GM10847 (cell line): ENCODE data around the gene PPP2R5E.

Experiments used
- POLR2A ChIP-seq: IDR thresholded peaks from 2 replicates; pipeline ENCODE4 v1.6.1; 2011; ENCODE audit not compliant: insufficient read length; ENCODE audit errors: extremely low read depth

The PPP2R5E gene

DNA sequence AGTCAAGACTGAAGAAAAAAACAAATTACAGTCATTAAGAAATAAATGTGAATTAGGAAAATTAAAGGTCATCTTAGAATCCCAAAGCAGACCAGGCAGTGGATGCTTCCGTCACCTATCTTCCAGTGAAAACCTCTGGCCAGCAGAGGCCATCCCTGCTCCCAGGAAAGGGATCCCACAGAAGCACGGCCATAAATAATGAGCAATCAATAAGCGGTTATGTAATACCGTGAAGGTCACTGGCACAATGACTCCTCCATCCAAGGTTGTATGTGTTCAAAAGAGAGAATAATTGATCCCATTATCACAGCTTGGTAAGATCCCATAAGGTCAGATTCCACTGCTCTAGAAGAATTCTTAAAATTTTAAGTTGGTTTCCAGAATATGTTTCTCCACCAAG lies 85.7 kb downstream of the PPP2R5E start:
- no peak for TF ChIP-seq POLR2A

DNA sequence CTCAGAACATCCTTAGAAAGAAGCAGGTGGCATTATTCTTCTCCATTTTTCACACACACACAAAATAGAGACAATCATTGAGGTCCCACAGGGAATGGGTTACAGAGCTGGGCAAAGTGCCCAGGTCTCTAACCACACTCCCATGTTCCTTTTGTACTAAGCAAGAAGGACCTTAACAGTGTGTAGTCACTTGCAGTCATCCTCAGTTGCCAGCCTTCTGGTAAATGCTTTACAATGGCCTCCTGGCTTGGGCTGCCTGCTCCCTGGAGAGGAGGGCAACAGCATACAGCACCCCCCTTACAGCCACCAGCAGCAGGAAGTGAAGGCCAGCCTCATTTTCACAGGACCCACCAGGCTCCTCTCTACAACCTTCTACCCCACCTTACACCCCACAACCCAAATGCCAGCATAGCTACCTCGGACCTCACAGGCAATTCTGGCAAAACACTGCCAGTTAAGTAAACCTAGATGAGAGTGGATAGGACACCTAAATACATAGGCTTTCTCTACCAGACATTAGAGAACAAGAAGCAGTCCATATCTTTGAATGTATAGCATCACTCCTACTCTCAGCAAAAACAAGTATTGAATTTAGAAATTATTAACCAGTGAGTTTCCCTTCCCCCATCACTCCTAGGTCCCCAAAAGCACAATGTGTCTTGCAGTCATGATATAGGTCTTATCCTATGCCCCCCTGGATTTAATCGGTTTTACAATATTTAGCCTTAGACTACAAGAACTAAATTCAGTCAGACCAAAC lies 88.1 kb downstream of the PPP2R5E start:
- no peak for TF ChIP-seq POLR2A

DNA sequence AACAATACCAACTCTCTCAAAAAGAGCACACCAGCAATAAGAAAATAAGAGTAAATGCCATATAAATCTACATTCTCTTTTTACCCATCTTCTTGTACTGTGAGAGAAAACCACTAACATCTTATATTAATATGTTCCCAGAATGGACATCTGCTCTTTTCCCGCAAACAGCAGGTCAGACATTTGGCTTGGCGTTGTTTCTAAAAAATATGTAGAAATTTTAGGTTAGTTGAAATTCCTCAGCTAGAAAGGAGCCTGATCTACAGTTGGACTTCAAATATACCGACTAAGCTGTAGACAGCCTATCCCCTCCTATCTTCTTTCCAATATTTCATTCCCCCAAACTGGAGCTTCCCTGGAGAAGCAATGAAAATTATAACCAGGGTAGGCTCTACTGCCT lies 88.7 kb downstream of the PPP2R5E start:
- TF ChIP-seq POLR2A: no peak

DNA sequence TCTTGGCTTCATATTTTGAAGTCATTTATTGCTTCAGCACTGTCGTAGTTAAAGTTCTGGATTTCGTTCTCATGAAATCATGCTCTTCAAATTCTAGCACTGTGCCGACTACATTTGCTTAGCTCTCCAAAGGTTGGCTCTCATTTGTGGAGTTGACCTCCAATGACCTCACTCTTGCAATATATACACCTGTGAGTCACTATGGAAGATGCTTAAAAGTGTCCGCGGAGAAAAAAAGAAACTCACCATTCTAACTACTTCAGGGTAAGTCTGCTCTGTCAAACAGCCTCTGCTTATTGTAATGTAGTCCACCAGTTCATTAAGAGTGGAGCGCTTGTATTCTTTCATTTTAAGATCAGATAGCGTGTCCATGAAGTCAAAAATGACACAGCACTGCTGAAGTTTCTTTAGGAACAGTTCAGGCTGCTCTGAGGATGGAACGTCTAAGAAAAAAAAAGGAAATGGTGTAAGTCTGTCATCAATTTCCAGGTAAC lies 89.7 kb downstream of the PPP2R5E start:
- no peak for TF ChIP-seq POLR2A

DNA sequence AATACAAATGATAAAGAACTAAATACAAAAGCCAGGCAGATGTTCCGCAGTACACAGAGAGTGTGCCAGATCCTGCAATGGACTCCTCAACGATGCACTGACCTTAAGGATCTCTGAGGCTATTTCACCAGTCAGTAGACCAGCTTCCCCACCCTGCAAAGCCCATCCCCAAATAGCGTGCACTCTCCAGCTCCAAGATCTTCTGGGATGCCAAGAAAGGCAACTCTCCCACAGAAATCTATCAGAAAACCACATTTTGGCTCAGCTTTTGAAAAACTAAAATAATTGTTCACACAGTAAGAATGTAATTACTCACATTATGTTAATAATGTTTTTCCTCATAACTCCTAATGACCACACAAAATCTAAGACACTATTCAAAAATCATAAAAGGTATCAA lies 90.4 kb downstream of the PPP2R5E start:
- no peak for TF ChIP-seq POLR2A

DNA sequence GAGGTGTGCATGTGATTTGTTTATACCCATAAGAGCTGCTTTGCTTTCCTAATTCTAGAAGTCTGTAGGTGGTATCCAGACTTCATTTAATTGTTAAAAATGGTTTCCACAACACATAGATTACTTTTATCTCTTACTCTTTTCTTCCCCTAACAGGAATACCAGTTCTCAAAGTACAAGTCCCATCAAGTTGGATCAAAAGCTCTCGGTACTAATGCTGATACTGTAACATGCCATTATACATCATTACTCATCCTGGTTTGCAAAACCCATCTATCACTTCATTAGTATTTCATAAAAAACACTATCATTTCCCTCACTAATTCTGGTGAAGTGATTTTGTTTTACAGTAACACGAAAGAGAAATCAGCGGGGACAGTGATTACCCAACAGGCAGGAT lies 94.3 kb downstream of the PPP2R5E start:
- TF ChIP-seq POLR2A: no peak

DNA sequence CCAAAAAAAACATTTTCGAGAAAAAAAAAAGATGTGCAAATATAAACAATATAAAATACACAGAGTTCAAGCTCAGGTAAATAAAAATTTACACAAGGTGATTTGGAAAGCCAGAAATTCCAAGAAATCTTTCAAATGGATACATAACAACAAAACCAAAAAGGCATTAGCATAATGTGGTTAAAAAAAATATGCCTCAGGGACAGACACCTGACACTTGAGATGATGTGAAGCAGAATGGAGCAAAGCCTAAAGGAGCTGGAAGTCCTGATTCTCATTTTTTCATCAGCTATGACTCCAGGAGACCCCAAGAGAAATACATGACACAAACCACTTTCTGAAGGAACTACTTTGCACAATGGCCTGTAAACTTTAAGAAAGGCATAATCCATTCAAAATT lies 98.6 kb downstream of the PPP2R5E start:
- TF ChIP-seq POLR2A: no peak

DNA sequence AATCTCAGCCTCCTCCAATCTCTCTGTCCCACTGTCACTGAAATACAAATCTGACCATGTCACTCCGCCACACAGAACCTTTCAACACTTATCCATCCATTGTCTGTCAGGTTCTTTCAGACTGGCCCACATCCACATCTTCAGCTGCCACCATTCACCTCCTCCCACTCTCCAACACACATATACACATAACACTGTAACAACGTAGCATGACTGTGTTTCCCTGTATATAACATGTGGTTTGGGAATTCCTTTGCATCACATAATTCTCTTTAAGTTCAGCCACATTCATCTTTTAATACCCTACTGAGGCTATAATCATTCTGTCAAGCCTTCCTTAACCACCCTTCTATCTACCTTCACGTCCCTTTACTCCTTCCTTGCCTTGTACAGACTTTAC lies 99.2 kb downstream of the PPP2R5E start:
- TF ChIP-seq POLR2A: no peak

DNA sequence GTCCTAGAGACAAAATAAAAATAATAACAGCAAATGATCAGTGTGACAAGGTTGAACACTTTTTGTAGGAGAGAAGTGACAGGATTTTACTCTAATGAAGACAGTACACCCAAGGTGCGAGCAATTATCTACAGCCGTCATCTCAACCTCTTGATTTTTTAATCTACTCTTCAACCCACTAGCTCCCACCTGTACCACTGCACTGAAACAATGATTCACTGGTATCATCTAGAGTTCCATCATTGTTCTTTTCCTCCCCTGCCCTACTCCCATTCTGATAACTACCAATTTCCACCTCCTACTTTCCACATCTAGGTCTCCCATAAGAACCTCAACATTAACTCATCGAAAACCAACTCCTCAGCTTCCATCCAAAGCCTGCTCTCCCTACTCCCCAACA lies 99.8 kb downstream of the PPP2R5E start:
- no peak for TF ChIP-seq POLR2A

DNA sequence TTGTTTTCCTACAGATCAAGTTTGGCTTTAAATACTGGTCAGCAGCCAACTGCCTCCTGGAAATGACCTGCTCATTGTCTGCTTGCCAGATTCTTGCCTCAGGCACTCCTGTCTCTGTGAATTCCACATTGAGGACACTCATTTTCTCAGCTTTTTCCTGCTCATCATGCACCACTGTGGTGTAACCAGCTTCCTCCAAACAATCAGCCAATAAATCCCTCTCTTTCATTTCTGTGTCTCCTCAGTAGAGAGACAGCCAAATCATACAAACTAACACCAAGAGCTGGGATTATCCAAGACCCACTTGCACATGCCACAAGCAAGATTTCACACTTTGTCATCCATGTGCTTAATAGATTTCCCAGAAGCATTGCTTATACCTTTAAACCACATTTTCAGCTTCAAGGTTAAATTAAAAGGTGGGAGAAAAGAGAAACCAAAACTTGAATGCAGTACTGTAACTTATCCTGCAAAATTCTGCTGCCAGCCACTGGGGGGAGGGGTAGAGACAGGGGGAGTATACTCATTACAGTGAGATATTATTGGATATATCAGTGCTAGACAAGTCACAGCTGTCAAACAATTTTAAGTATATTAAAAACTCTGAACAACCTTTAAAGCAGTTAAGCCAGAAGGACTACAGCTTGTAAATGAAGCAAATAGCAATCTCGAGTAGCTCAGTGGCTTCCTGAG lies 105.0 kb downstream of the PPP2R5E start:
- no peak for TF ChIP-seq POLR2A

DNA sequence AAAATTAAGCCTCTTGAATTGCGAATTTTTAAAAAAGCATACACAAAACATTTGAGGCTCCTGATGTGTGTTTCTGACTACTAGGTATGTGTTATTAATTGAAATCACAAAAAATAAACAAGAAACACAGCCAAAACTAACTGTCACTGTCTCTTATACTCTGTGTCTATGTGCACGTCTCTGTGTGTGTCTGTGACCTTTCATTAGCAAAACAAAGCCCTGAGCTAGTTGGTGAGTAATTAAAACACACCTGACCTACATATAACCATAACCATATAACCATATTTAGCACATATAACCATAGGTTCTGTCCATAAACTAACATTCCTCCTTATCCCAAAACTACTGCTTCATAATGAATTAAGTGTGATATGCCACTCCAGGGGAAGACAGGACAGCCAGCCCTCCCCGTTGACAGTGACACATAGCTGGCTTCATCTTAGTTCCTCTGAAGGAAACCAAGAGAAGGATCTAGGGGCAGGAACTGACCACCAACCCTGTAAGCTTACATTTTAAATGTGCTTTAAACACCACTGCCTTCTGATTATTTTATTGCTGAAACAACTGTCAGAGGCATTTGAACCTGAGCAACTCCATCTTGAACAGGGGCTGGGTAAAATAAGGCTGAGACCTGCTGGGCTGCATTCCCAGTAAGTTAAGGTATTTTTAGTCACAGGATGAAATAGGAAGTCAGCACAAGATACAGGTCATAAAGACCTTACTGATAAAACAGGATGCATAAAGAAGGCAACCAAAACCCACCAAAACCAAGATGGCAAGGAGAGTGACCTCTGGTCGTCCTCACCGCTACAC lies 106.7 kb downstream of the PPP2R5E start:
- no peak for TF ChIP-seq POLR2A

DNA sequence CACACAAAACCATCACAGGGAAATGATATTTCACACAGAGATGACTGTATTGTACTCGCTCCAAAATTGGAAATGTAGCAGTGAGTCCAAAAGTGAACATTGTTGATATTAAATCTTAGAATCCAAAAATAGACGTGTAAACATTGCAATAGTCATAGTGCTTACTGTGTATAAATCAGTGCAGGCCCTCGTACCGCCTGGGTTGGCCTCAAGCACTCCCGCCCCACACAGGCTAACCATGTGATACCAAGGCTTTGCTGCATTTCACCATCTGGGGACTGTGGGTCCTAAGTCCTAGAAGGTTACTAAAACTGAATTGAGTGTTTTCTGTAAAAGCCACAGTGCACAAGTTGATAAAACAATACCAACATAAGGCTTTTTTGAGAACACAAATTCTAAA lies 107.3 kb downstream of the PPP2R5E start:
- no peak for TF ChIP-seq POLR2A

DNA sequence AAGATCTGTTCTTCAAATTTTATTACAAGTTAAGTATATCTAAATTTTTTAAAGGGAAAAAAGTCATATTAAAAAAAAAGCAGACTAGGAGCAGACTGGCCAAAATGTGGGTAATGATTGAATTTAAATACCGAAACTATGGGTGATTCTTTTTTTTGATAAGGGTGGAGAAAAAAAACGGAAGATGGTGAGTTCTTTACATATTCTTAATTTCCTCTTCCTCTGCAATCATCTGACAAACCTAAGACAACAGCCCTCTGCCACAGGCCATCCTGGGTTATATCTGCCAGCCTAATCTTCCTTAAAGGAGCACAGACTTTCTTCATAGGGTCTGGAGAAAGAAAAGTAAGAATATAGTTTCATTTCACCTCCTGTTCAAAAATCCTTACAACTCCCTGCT lies 108.0 kb downstream of the PPP2R5E start:
- TF ChIP-seq POLR2A: no peak

DNA sequence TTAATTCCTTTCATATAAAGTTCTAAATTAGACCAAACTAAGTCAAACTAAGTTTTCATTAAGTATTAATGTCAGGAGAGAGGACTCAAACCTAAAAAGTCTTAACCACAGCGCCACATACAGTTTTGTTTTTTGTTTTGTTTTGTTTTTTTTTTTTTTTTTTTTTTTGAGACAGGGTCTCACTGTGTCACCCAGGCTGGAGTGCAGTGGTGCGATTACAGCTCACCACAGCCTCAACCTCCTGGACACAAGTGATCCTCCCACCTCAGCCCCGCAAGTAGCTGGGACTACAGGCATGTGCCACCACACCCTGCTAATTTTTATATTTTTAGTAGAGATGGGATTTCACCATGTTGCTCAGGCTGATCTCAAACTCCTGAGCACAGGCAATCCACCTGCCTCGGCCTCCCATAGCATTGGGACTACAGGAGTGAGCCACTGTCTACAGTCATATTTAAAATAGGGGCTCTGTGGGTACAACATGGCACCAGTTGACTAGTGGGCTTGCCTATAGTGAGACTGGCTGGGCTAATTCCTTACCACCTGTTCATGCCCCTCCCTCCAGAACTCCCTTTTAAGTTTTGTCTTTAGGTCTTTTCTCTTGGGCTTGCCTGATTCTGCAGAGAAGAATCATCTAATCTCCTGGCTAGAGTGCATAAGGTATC lies 110.2 kb downstream of the PPP2R5E start:
- TF ChIP-seq POLR2A: no peak

DNA sequence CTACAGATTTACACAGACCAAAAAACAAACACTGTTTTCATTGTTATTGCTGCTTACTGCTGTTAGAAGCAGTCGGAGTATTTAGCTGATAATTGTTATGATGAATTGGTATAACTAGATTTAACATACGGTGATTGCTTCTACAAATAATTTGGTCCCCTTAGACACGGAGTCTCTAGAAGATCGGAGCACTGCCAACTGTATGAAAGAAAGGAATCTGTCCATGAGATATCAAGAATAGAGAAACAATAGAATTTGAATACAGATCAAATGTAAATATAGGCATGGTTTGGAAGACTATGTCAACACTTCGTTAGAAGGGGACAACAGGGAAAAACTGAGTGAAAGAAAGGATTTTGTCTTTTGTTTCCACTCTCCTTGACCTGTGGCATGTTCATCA lies 110.9 kb downstream of the PPP2R5E start:
- TF ChIP-seq POLR2A: no peak

DNA sequence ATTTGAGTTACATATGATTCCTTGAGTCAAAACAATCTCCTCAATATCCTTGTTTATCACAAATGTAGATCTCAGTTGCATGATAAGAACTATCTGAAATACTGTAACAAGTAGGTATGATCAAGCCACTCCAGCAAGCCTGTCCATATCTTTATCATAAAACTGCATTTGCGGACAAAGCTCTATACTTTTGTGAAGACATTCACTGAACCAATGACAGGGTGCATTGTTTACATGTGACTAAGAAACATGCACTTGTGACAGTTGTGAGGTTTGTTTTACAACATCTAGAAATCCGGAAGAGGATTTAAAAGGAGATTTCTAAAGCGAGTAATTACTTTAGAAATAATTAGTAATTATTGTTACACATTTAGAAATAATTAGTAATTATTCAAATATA lies 111.7 kb downstream of the PPP2R5E start:
- TF ChIP-seq POLR2A: no peak

DNA sequence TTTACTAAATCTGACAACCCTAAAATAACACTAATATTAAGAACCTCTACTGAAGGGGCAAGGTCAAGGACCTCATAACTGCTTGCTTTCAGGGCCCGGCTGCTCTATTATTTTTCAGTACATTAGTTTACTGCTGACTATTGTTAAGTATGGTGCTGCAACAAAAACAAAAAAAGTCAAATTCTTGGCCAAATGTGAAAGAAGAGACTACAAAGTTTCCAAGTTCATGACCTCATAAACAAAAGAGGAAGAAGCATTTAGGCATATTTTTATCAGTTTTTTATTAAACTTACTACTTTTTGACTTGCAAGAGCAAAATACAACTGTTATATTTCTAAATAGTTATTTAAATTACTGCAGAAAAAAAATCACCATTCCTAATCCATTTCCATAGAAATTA lies 114.7 kb downstream of the PPP2R5E start:
- TF ChIP-seq POLR2A: no peak
